ENCODE data around the gene APBB1.

APBB1 gene

GRCh38 chr11:6350043-6350442, 68.9 kb downstream of the APBB1 start:
- no peak for DNase-seq

GRCh38 chr11:6345366-6345765, 73.5 kb downstream of the APBB1 start:
- no peak for DNase-seq
